GM06990 (cell line): ENCODE measurements around the gene GUCA2B.

ENCODE experiments used
- DNase-seq: peaks from one replicate; pipeline ENCODE4 v3.0.0-alpha.2; 2011; ENCODE audit not compliant: insufficient read length; ENCODE audit errors: extremely low read depth
- H3K27me3 ChIP-seq: replicated peaks from 2 replicates; pipeline ENCODE4 v1.6.0; 2011; ENCODE audit warnings: low read length; ENCODE audit not compliant: control insufficient read depth, insufficient read depth
- H3K36me3 ChIP-seq: 2 replicates; pipeline ENCODE4 v1.5.1; 2011; ENCODE audit warnings: low read length; ENCODE audit not compliant: control insufficient read depth, insufficient read depth
- H3K4me3 ChIP-seq: replicated peaks from 2 replicates; pipeline ENCODE4 v1.5.1; 2011; ENCODE audit warnings: low read depth, mild to moderate bottlenecking, control low read depth, low read length
- TF ChIP-seq, protein P1 (sequence below): IDR thresholded peaks from 2 replicates; pipeline ENCODE4 v1.5.1; 2011; ENCODE audit warnings: low read length, control low read depth, mild to moderate bottlenecking, inconsistent platforms; ENCODE audit not compliant: insufficient read depth, poor library complexity, severe bottlenecking

The GUCA2B gene

GRCh38 chr1:42152907-42153600 lies at the start of gene GUCA2B:
TSS of gene GUCA2B (plus strand) at chr1:42153410. CDS start at chr1:42153451, 41 bp downstream.
- Histone ChIP-seq H3K4me3 (no peak within 1 kb of the TSS), H3K36me3 (no peaks in the 10 kb centered on the region), H3K27me3 (no peaks in the 10 kb centered on the region; the same call in 1 of the 2 replicates)
- TF ChIP-seq, protein P1, sequence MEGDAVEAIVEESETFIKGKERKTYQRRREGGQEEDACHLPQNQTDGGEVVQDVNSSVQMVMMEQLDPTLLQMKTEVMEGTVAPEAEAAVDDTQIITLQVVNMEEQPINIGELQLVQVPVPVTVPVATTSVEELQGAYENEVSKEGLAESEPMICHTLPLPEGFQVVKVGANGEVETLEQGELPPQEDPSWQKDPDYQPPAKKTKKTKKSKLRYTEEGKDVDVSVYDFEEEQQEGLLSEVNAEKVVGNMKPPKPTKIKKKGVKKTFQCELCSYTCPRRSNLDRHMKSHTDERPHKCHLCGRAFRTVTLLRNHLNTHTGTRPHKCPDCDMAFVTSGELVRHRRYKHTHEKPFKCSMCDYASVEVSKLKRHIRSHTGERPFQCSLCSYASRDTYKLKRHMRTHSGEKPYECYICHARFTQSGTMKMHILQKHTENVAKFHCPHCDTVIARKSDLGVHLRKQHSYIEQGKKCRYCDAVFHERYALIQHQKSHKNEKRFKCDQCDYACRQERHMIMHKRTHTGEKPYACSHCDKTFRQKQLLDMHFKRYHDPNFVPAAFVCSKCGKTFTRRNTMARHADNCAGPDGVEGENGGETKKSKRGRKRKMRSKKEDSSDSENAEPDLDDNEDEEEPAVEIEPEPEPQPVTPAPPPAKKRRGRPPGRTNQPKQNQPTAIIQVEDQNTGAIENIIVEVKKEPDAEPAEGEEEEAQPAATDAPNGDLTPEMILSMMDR, result no peak
- no peak for DNase-seq

DNA sequence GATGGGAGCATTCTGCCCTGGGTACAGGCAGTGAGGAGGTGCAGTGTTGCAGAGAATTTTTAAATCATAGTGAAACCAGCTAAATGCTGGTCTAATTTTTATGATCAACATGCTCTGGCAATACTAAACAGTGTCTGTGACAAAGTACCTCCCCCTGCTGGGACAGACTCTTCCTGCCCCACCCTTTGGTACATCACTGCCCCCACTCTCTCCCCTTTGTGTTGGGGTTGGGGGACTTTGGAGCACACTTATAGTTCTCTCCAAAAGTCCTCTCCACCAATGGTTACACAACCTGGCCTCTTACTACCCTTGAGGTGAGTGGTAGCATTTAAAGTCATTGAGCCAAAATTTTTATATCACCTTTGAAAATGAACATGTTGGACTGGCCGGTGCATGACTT lies 48.2 kb upstream of the GUCA2B start:
- TF ChIP-seq, protein P1, result no peak
- Histone ChIP-seq H3K36me3 (no peaks in the 10 kb centered on the region), H3K4me3 (no peak overlapping the region), H3K27me3 (no peaks in the 10 kb centered on the region)
- DNase-seq, result no peak

DNA sequence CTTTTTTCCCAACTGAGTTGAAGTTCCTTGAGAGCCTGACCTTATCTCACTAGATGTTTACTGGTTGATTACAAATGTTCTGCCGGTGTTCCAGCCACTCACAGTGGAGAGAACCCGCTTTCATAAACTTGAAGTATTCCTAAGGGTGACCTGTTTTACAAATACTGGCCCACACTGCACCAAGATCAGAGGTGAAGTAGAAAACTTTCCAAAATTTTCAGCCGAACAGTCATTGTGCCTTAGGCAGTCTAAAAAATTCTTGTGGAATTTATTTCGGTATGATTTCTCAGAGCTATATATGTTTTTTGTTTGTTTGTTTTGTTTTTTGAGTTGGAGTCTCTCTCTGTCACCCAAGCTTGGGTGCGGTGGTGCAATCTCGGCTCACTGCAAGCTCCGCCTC lies 44.9 kb upstream of the GUCA2B start:
- no peaks in the 10 kb centered on the region for H3K27me3 ChIP-seq
- no peak for DNase-seq
- no peak overlapping the region for H3K4me3 ChIP-seq
- H3K36me3 ChIP-seq, result no peaks in the 10 kb centered on the region
- TF ChIP-seq, protein P1, result no peak

DNA sequence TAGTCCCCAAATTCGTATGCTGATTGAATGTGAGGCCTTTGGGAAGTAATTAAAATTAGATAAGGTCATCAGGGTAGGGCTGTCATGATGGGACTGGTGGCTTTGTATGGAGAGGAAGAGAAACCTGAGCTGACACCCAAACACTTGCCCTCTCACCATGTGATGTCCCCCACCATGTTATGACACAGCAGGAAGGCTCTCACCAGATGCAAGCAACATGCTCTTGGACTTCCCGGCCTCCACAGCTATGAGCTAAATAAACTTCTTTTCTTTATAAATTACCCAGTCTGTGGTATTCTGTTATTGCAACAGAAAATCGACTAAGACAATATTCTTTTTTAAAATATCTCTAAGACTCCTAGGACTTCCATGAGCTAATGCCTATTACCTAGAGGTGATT lies 43.6 kb upstream of the GUCA2B start:
- Histone ChIP-seq H3K27me3 (no peaks in the 10 kb centered on the region), H3K36me3 (no peaks in the 10 kb centered on the region), H3K4me3 (no peak overlapping the region)
- DNase-seq, result no peak
- TF ChIP-seq, protein P1, result no peak

- DNase-seq, result no peak
- no peaks in the 10 kb centered on the region for H3K36me3 ChIP-seq
- TF ChIP-seq, protein P1, result no peak
- H3K27me3 ChIP-seq, result no peaks in the 10 kb centered on the region; the same call in 1 of the 2 replicates
- no peak overlapping the region for H3K4me3 ChIP-seq
Observed at GRCh38 chr1:42114229-42114628, 39.0 kb upstream of the GUCA2B start.
